GM12891 (cell line): ENCODE measurements around the gene BLOC1S1.

Experiments used
- POLR2A ChIP-seq: IDR thresholded peaks from 2 replicates; pipeline ENCODE4 v1.6.1; 2011; ENCODE audit warnings: low read depth, low read length, control low read depth
- POLR2AphosphoS5 ChIP-seq: IDR thresholded peaks from 2 replicates; pipeline ENCODE4 v1.6.1; 2011; ENCODE audit warnings: low read depth, low read length, control low read depth
- TAF1 ChIP-seq: IDR thresholded peaks from 2 replicates; pipeline ENCODE4 v1.6.1; 2011; ENCODE audit warnings: low read depth, low read length, control low read depth

GRCh38 chr12:55767156-55767555 lies 51.3 kb downstream of the BLOC1S1 start:
- TF ChIP-seq TAF1: no peak
- no peak for TF ChIP-seq POLR2AphosphoS5
- no peak for TF ChIP-seq POLR2A
